ENCODE data around the gene SAMHD1. TPM values are rescaled to one million over a fixed set of nuclear protein-coding genes. Genes with fewer than 3 reads are reported as not detected.

SAMHD1 gene
- total and polyA plus RNA-seq, 2 of the 8 experiments (the other 6 are each of a cell fraction or from before 2014, with no cell fraction given): 22.0 to 37.1 TPM

DNA sequence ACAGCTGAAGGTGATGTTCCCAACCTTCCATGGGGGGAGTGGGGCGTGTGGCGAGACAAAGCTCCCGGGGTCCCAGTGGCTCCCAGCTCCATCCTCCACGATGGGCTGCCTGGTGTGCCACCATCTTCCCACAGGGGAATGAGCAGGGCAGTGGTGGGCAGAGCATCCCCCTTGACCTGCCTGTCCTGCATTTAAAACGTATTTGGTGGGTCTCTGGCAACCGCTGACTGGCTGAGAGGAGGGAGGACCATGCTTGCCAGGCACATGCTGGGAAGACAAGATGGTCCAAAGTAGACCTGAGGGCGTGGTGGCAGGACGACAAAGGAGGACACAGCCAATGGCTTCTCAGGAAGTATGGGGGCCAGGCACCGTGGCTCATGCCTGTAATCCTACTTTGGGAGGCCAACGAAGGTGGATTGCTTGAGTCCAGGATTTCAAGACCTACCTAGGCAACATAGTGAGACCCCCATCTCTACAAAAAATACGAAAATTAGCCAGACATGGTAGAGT is 70.7 kb downstream of the SAMHD1 start:
- Histone ChIP-seq H3K4ac (replicated peaks; ENCODE audit: insufficient read length, low read depth, low read length) (no peak overlapping the region), H4K8ac (ENCODE audit: extremely low read depth, insufficient read depth, low read length) (no peak overlapping the region; the same call in 1 of the 2 replicates), H3K56ac (replicated peaks; ENCODE audit: insufficient read length, low read depth, low read length) (no peak overlapping the region), H3K14ac (ENCODE audit: insufficient read length) (no peak overlapping the region), H3K4me2 (ENCODE audit: insufficient read depth in 1 of 2, low read depth in 2 of 2, low read length in 2 of 2) (no peak overlapping the region), H2BK5ac (ENCODE audit: low read depth, low read length) (no peak overlapping the region), H3K4me1 (replicated peaks in 1 of 4; ENCODE audit: control insufficient read depth in 3 of 4, insufficient read depth in 4 of 4, low read length in 3 of 4) (peaks cover 0 to 3% (median under 1%) of the 10 kb centered on the region in 4 experiments; a peak in 3 of 7 replicates), H2AFZ (ENCODE audit: low read length) (no peak overlapping the region), H2AK5ac (ENCODE audit: low read depth, low read length) (no peak overlapping the region), H3K27ac (ENCODE audit: low read depth, low read length) (no peak overlapping the region), H2BK12ac (ENCODE audit: low read depth, low read length) (no peak overlapping the region), H3K36me3 (ENCODE audit: control insufficient read depth in 2 of 4, insufficient read depth in 4 of 4, low read length in 3 of 4) (no peaks in the 10 kb centered on the region), H3K23me2 (ENCODE audit: low read depth, low read length) (no peaks in the 10 kb centered on the region; the same call in 1 of the 2 replicates), H3K4me3 (ENCODE audit: extremely low read depth in 1 of 4, insufficient read depth in 2 of 4, low read depth in 3 of 4, low read length in 4 of 4) (no peak overlapping the region), H3K9me3 (ENCODE audit: insufficient read depth in 2 of 2, low read depth in 1 of 2, low read length in 1 of 2) (no peaks in the 10 kb centered on the region), H3K79me2 (ENCODE audit: control insufficient read depth in 1 of 2, insufficient read depth in 2 of 2, low read length in 2 of 2) (no peaks in the 10 kb centered on the region), H4K20me1 (replicated peaks in 1 of 2; ENCODE audit: control insufficient read depth in 1 of 2, insufficient read depth in 2 of 2, low read length in 2 of 2) (no peaks in the 10 kb centered on the region), H3K27me3 (replicated peaks in 1 of 4; ENCODE audit: control insufficient read depth in 3 of 4, extremely low read depth in 1 of 4, insufficient read depth in 3 of 4, low read length in 3 of 4) (no peaks in the 10 kb centered on the region; a peak in 1 of 7 replicates), H3K79me1 (ENCODE audit: low read depth, low read length) (no peaks in the 10 kb centered on the region), H2BK15ac (ENCODE audit: low read length) (no peak overlapping the region), H3K9ac (replicated peaks in 1 of 4; ENCODE audit: extremely low read depth in 1 of 4, low read depth in 3 of 4, low read length in 3 of 4) (no peak overlapping the region), H2BK120ac (replicated peaks; ENCODE audit: low read depth, low read length) (no peak overlapping the region), H4K91ac (replicated peaks; ENCODE audit: insufficient read length, low read length) (peak overlapping the region; percentile 25), H3K18ac (ENCODE audit: extremely low read depth, low read length) (no peak overlapping the region), H3K23ac (ENCODE audit: insufficient read length) (no peak overlapping the region), H2BK20ac (ENCODE audit: low read length) (no peak overlapping the region), H4K5ac (ENCODE audit: insufficient read length, low read depth, low read length) (no peak overlapping the region)
- no peak for FAIRE-seq
- CTCF ChIA-PET (ENCODE audit: partially characterized antibody): interaction anchor here (0.5 to 4.4 kb wide), 6 partner anchors 11 to 248 kb away, joined by 3 to 17 read pairs (median 3); no protein-coding TSS in a partner anchor
- WGBS, 2 experiments (ENCODE audit: extremely low coverage in 1 of 2, insufficient coverage in 1 of 2, insufficient read length in 1 of 2, insufficient replicate concordance in 2 of 2, low coverage in 1 of 2, low lambda C conversion rate in 2 of 2, missing lambda C conversion rate in 1 of 2): 90% methylated on average over 11 of the region's 11 CpGs; no CpG with 5 or more reads in 1 of the 2 experiments
- POLR2A ChIA-PET (ENCODE audit: partially characterized antibody): interaction anchor here (0.6 to 0.9 kb wide), 2 partner anchors 8 to 185 kb away, joined by 3 read pairs; no protein-coding TSS in a partner anchor
- TF ChIP-seq, protein P1, sequence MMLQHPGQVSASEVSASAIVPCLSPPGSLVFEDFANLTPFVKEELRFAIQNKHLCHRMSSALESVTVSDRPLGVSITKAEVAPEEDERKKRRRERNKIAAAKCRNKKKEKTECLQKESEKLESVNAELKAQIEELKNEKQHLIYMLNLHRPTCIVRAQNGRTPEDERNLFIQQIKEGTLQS (IDR thresholded peaks at IDR 0.05; ENCODE audit: insufficient read depth, low read depth, low read length): no peak
- no peak for DNase-seq (ENCODE audit: low read depth in 1 of 2, low spot score in 2 of 2)
